ENCODE data around the gene ABHD4.

GRCh38 chr14:22561366-22561660, 36.8 kb upstream of the ABHD4 start:
- no peak for TF ChIP-seq CTCF (conservative IDR thresholded peaks at IDR 0.05; ENCODE audit: low read depth in 2 of 2)
- TF ChIP-seq ETS1 (IDR thresholded peaks at IDR 0.05) = no peak
- TF ChIP-seq EZH2phosphoT487 (IDR thresholded peaks at IDR 0.05; ENCODE audit: unreplicated experiment) = no peak
- no peak for TF ChIP-seq REST (IDR thresholded peaks at IDR 0.05; ENCODE audit: unreplicated experiment)
- TF ChIP-seq EZH2 (IDR thresholded peaks at IDR 0.05; ENCODE audit: low read depth, unreplicated experiment) = no peak
- no peak for TF ChIP-seq CREB1 (CRISPR knock-in tag; IDR thresholded peaks at IDR 0.05; ENCODE audit: low read depth)
- no peak for TF ChIP-seq POLR2AphosphoS5 (IDR thresholded peaks at IDR 0.05; ENCODE audit: low read depth)
- TF ChIP-seq NANOG (IDR thresholded peaks at IDR 0.05; ENCODE audit: borderline replicate concordance) = no peak
